ENCODE measurements around the gene SEMA5A. TPM values are rescaled to one million over a fixed set of nuclear protein-coding genes. Genes with fewer than 3 reads are reported as not detected.

The SEMA5A gene
- total and polyA plus RNA-seq, 2 of the 13 experiments (the other 11 are each of a cell fraction or from before 2014, with no cell fraction given), result 0.01 TPM; not detected in 1

DNA sequence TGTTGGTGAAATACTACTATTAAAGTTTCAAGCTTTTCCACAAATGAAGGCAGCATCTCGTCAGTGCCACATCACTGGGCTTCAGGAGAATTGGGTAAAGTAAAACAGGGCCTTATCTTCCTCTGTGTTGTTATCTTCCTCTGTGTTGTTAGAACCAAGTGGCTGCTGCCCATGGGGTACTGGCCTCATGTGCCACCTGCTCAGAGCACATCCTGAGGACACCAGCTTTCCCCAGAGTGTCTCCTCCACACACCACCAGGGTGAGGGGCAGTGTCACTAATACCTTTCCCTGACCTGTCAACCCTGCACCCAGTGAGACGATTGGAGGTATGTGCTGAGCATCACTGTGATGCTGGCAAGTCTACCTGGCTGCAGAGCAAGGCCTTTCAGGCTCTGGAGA, 499.9 kb downstream of the SEMA5A start:
- 0% methylated on average over 2 of the region's 2 CpGs for WGBS (ENCODE audit: low lambda C conversion rate)
- FAIRE-seq (no peak), ATAC-seq (no peak), DNase-seq (ENCODE audit: low spot score) (no peak)
- no peaks in the 10 kb centered on the region for H3K36me3 ChIP-seq (replicated peaks in 1 of 2; ENCODE audit: control insufficient read depth in 1 of 2, insufficient read depth in 2 of 2, low read length in 2 of 2)
- H2AFZ ChIP-seq (ENCODE audit: low read length), result no peak overlapping the region
- H3K9ac ChIP-seq (ENCODE audit: insufficient read depth, low read depth, low read length), result no peak overlapping the region
- H3K27me3 ChIP-seq (ENCODE audit: control insufficient read depth in 1 of 2, insufficient read depth in 2 of 2, low read length in 2 of 2), result no peaks in the 10 kb centered on the region
- in situ Hi-C loops (cut with HindIII; ENCODE audit: extremely low pct_ligation_motif_present, low pct_unique_long_range_greater_than_20kb), result no loop called here
- POLR2A ChIA-PET, result no interaction called here
- no peak overlapping the region for H3K27ac ChIP-seq (ENCODE audit: extremely low read length, insufficient read depth, low read length)
- no peak for TF ChIP-seq JUNB (CRISPR knock-in tag; IDR thresholded peaks at IDR 0.05; ENCODE audit: borderline replicate concordance)
- TF ChIP-seq ZNF101 (CRISPR knock-in tag; IDR thresholded peaks at IDR 0.05; ENCODE audit: borderline replicate concordance, low read depth), result no peak
- no peak for TF ChIP-seq ZNF709 (CRISPR knock-in tag; IDR thresholded peaks at IDR 0.05)
- no peak for TF ChIP-seq TFDP2 (CRISPR knock-in tag; IDR thresholded peaks at IDR 0.05)
- no peak for TF ChIP-seq ZNF879 (CRISPR knock-in tag; IDR thresholded peaks at IDR 0.05)
- TF ChIP-seq, protein P1, sequence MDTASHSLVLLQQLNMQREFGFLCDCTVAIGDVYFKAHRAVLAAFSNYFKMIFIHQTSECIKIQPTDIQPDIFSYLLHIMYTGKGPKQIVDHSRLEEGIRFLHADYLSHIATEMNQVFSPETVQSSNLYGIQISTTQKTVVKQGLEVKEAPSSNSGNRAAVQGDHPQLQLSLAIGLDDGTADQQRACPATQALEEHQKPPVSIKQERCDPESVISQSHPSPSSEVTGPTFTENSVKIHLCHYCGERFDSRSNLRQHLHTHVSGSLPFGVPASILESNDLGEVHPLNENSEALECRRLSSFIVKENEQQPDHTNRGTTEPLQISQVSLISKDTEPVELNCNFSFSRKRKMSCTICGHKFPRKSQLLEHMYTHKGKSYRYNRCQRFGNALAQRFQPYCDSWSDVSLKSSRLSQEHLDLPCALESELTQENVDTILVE (CRISPR knock-in tag; IDR thresholded peaks at IDR 0.05), result no peak
- TF ChIP-seq ZNF670 (CRISPR knock-in tag; IDR thresholded peaks at IDR 0.05; ENCODE audit: borderline replicate concordance), result no peak
- TF ChIP-seq XBP1 (CRISPR knock-in tag; IDR thresholded peaks at IDR 0.05), result no peak
- no TSS peak for BruUV-seq (replicated peaks)
- CTCF ChIA-PET (ENCODE audit: low intra/inter-chr PET ratio, low total read pairs), result no interaction called here
- no peak overlapping the region for H3K4me3 ChIP-seq (replicated peaks in 1 of 3; ENCODE audit: insufficient read depth in 1 of 3, low read depth in 2 of 3, low read length in 3 of 3)
- H4K20me1 ChIP-seq (ENCODE audit: insufficient read depth, low read length), result no peaks in the 10 kb centered on the region
- H3K9me3 ChIP-seq (ENCODE audit: low read length), result peaks cover 92% of the 10 kb centered on the region
- intact Hi-C loops (cut with micrococcal nuclease; ENCODE audit: unreplicated experiment), result no loop called here
- H3K4me1 ChIP-seq (ENCODE audit: insufficient read depth, low read length), result no peaks in the 10 kb centered on the region
- no peaks in the 10 kb centered on the region for H3K79me2 ChIP-seq (ENCODE audit: insufficient read depth, low read length)
- no peak overlapping the region for H3K4me2 ChIP-seq (ENCODE audit: low read depth, low read length)
